Suppressor macrophage treated with lipopolysaccharide for 4 hours (primary cell): ENCODE data around the gene CTAG1A.
"Not testable (repeated sequence)": the region's sequence is repeated elsewhere in the genome, so short reads cannot be mapped to it uniquely, and the experiment has no call there.

ENCODE experiments used
- DNase-seq: peaks from one replicate; pipeline ENCODE4 v3.0.0-alpha.2; 2020

The CTAG1A gene

GRCh38 chrX:154620767-154621414 lies 36.0 kb downstream of the CTAG1A start:
- not testable (repeated sequence) for DNase-seq

GRCh38 chrX:154628960-154629359 lies 44.0 kb downstream of the CTAG1A start:
- DNase-seq = not testable (repeated sequence)

- DNase-seq = not testable (repeated sequence)
Observed at GRCh38 chrX:154630949-154631348, 46.0 kb downstream of the CTAG1A start.

GRCh38 chrX:154633661-154634060 lies 48.7 kb downstream of the CTAG1A start:
- not testable (repeated sequence) for DNase-seq
